ENCODE results near the gene CDC42BPB. TPM values are rescaled to one million over a fixed set of nuclear protein-coding genes. Genes with fewer than 3 reads are reported as not detected.

The CDC42BPB gene
- total and polyA plus RNA-seq, 2 of the 13 experiments (the other 11 are each of a cell fraction or from before 2014, with no cell fraction given) = 19.7 to 32.3 TPM

- TF ChIP-seq ZNF20 (CRISPR knock-in tag; IDR thresholded peaks at IDR 0.05) (no peak), ZNF703 (CRISPR knock-in tag; IDR thresholded peaks at IDR 0.05; ENCODE audit: borderline replicate concordance) (no peak), TBL1XR1 (IDR thresholded peaks at IDR 0.05; ENCODE audit: borderline replicate concordance, low read length, partially characterized antibody) (no peak), ZNF746 (CRISPR knock-in tag; IDR thresholded peaks at IDR 0.05) (peak; percentile 87), ZNF574 (CRISPR knock-in tag; IDR thresholded peaks at IDR 0.05) (peak; percentile 81), ZNF317 (CRISPR knock-in tag; IDR thresholded peaks at IDR 0.05) (peak; percentile 71), HNRNPLL (IDR thresholded peaks at IDR 0.05; ENCODE audit: low read depth, low read length, poor library complexity, severe bottlenecking) (peak; percentile 64), FLYWCH1 (CRISPR knock-in tag; IDR thresholded peaks at IDR 0.05) (no peak), ZNF160 (CRISPR knock-in tag; IDR thresholded peaks at IDR 0.05) (peak; percentile 43; the same call in 1 of the 2 replicates), ATF7 (IDR thresholded peaks at IDR 0.05) (no peak), ATF7 (CRISPR knock-in tag; IDR thresholded peaks at IDR 0.05) (0 out of 2 replicates have a peak, but pooled peaks have one; percentile 16), IRX3 (CRISPR knock-in tag; IDR thresholded peaks at IDR 0.05; ENCODE audit: borderline replicate concordance, low read depth) (0 out of 2 replicates have a peak, but pooled peaks have one; percentile 22), ZNF674 (CRISPR knock-in tag; IDR thresholded peaks at IDR 0.05; ENCODE audit: low read depth) (no peak), GMEB1 (CRISPR knock-in tag; IDR thresholded peaks at IDR 0.05; ENCODE audit: borderline replicate concordance) (peak; percentile 70; the same call in 1 of the 2 replicates), SP140L (CRISPR knock-in tag; IDR thresholded peaks at IDR 0.05; ENCODE audit: borderline replicate concordance) (no peak), AHR (CRISPR knock-in tag; IDR thresholded peaks at IDR 0.05) (no peak), ZNF337 (CRISPR knock-in tag; IDR thresholded peaks at IDR 0.05; ENCODE audit: borderline replicate concordance, low read depth) (0 out of 2 replicates have a peak, but pooled peaks have one; percentile 60), ISX (CRISPR knock-in tag; conservative IDR thresholded peaks at IDR 0.05) (no peak), ZNF282 (IDR thresholded peaks at IDR 0.05; ENCODE audit: partially characterized antibody) (no peak), CHCHD3 (CRISPR knock-in tag; IDR thresholded peaks at IDR 0.05) (no peak), BCL3 (CRISPR knock-in tag; IDR thresholded peaks at IDR 0.05) (peak; percentile 88), SRY (CRISPR knock-in tag; IDR thresholded peaks at IDR 0.05) (no peak), BRF2 (CRISPR knock-in tag; IDR thresholded peaks at IDR 0.05) (no peak), ARNT2 (CRISPR knock-in tag; IDR thresholded peaks at IDR 0.05; ENCODE audit: low read depth) (peak; percentile 55; the same call in 1 of the 2 replicates)
Observed at GRCh38 chr14:102922490-102923200, 134.7 kb downstream of the CDC42BPB start, which contains the start of gene AMN (continued).
